Stimulated activated CD8-positive, alpha-beta memory T cell treated with anti-CD3 and anti-CD28 coated beads, Interleukin-12 subunit alpha, Interleukin-12 subunit beta, amount 100 ng/mL, for 24 hours (primary cell): ENCODE results near the gene ENPP7.
"Not testable (repeated sequence)": the region's sequence is repeated elsewhere in the genome, so short reads cannot be mapped to it uniquely, and the experiment has no call there.

Experiments
- DNase-seq: peaks from one replicate; pipeline ENCODE4 v3.0.0-alpha.2; 2020; ENCODE audit errors: extremely low read depth

ENPP7 gene

GRCh38 chr17:79749958-79750357 lies 19.2 kb downstream of the ENPP7 start:
- DNase-seq, result no peak

DNA sequence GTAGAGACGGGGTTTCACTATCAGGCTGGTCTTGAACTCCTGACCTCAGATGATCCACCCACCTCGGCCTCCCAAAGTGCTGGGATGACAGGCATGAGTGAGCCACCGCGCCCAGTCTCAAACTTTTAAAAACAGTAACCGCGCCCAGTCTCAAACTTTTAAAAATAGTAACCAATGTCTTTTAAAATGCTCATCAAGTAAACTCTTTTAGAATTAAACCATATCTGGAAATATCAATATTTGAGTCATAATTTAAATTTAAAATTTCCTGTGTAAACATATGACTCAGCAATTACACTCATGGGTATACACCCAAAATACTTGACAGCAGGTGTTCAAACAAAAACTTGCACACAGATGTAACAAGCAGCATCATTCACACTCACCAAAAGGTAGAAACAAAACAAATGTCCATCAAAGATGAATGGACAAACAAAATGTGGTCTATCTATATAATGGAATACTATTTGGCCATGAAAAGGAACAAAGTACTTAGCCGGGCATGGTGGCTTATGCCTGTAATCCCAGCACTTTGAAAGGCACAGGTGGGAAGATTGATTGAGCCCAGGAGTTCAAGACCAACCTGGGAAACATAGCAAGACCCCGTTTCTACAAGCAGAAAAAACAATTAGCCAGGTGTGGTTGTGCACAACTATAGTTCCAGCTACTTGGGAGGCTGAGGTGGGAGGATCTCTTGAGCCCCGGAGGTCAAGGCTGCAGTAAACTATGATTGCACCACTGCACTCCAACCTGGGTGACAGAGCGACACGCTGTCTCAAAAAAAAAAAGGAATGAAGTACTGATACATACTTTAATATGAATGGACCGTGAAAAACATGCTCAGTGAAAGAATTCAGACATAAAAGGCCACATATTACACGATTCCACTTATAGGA lies 20.2 kb downstream of the ENPP7 start:
- DNase-seq, result no peak

DNA sequence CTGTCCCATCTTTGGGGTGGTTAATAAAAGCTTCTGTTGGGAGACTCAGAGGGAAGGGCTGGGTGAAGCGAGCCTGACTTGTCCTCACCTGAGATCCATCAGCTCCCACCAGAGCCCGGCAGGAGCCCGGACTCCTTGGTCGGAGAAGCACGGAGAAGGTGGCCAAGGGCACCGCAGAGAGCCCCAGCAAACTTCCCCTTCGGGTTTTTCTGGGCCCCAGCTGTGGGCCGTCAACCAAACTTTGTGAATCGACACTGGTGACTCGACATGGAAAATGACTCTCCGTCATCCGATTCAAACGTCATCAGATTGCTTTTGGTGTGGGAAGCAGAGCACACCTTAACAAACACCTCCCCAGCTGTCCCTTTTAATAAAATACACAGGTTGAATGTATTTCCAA lies 21.4 kb downstream of the ENPP7 start:
- DNase-seq, result no peak

GRCh38 chr17:79754370-79754769 lies 23.6 kb downstream of the ENPP7 start:
- no peak for DNase-seq

DNA sequence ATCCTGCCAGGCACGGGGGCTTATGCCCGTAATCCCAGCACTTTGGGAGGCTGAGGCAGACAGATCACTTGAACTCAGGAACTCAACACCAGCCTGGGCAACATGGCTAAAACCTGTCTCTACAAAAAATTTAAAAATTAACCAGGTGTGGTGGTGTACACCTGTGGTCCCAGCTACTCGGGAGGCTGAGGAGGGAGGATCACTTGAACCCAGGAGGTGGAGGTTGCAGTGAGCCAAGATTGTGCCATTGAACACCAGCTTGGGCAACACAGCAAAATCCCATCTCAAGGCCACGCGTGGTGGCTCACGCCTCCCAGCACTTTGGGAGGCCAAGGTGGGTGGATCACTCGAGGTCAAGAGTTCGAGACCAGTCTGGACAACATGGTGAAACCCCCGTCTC lies 24.2 kb downstream of the ENPP7 start:
- DNase-seq, result not testable (repeated sequence)

DNA sequence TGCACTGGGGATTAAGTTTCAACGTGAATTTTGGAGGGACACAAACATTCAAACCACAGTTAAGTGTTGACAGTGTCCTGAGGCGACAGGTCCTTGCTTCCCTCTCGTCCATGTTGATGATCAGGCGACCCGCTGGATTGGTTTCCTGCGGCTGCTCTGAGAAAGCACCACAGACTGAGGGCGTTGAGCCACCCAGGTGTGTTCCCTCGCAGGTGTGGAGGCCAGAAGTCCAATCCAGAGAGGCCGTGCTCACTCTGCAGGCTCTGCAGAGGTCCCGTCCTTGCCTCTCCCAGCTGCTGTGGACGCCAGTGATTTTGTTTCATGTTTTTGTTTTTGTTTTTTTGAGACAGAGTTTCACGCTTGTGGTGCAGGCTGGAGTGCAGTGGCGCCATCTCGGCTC lies 24.8 kb downstream of the ENPP7 start:
- DNase-seq, result no peak

DNA sequence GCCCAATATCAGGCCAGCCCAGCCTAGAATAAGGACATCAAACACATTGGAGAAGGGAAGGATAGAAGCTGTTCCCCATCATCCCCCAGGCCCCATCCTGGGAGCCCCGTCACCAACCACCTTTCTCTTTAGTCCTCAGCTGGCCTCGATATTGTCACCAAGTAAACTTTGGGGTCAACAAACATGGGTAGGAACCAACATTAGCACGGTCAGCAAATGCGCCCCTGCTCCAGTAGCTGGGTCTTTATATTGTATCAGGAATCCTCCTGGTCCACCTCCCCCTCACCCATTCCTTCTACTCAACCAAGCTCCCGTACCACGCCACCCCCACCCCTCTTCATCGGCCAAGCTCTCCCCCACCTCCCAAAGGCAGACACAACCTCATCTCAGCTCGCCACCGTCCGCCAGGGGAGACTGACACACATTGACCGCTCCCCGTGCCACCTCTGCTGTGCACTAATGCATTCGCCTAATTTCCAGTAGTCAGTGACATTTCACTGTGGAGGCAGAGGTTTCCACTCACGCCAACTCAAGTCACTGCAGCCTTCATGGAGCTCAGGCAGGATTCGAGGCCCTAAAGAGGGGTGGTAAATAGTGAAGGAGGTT lies 26.5 kb downstream of the ENPP7 start:
- no peak for DNase-seq

DNA sequence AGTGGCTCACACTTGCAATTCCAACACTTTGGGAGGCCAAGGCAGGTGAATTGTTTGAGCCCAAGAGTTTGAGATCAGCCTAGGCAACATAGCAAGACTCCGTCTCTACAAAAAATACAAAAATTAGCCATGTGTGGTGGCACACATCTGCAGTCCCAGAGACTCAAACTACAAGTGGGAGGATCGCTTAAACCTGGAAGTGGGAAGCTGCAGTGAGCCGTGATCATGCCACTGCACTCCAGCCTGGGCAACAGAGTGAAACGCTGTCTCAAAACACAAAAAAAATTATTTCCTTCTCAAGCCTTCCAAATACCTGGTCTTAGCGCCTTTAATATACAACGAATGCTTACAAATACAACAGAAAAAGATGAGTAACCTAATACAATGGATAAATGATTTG lies 27.5 kb downstream of the ENPP7 start:
- no peak for DNase-seq

DNA sequence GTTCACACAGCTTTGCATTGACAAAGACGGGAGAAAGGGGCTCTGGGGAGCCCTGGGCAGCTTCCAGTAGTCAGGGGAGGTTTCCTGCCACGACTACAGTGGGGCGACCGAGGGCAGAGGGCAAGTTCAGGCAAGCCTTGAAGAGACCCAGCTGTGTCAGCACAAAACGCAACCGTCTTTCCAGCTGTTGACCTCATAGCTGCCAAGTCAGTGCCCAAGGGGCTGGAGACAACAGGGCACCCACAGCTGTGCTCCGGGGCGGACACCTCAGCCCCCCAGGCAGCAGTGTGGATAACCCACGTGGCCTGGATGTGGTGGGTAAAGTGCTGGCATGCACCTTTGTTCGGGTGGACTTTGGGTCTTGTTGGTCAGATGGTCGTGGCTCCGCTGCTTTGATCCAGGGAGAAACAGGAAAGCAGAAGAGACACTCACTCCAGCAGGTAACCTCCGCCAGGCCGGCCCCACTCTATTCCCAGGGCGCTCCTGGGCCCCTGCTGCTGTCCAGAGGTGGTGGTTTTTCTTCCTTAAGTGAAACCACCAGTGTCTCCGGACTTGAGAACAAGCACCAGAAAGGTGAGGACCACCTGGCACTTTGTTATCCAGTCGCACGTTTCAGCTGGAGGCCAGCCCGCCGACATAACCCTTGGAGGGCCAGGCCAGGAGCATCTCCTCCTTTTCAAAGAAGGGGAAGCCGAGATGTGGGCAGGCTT lies 29.6 kb downstream of the ENPP7 start:
- no peak for DNase-seq

DNA sequence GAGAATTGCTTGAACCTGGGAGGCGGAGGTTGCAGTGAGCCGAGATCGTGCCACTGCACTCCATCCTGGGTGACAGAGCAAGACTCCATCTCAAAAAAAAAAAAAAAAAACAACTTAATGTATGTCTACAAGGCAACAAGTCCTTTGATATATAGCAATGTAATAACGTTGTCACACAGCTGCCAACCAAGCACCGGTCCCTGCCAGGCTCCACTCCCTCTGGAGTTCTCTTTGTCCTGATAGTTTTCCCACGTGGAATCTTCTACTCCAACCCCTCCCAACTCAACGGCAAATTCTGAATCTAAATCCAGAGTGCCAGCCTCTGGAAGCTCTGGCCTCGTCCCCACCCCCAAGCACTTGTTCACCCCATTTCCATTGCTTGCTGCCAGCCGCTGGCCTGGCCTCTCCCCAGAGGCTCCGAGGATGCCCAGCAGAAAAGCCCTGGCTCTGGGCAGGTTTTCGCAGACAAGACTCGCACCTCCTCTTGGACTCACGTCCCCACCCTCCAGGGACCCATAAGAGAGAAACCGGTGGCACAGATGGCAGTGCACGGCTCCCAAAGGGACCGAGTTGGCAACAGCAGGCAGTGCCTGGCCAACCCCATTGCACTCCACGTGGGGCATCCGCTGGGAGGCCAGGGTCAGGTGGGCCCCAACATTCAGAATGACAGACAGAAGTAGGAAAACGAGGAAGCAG lies 31.3 kb downstream of the ENPP7 start:
- no peak for DNase-seq

- no peak for DNase-seq
Measured at GRCh38 chr17:79765708-79766107, 35.0 kb downstream of the ENPP7 start.

DNA sequence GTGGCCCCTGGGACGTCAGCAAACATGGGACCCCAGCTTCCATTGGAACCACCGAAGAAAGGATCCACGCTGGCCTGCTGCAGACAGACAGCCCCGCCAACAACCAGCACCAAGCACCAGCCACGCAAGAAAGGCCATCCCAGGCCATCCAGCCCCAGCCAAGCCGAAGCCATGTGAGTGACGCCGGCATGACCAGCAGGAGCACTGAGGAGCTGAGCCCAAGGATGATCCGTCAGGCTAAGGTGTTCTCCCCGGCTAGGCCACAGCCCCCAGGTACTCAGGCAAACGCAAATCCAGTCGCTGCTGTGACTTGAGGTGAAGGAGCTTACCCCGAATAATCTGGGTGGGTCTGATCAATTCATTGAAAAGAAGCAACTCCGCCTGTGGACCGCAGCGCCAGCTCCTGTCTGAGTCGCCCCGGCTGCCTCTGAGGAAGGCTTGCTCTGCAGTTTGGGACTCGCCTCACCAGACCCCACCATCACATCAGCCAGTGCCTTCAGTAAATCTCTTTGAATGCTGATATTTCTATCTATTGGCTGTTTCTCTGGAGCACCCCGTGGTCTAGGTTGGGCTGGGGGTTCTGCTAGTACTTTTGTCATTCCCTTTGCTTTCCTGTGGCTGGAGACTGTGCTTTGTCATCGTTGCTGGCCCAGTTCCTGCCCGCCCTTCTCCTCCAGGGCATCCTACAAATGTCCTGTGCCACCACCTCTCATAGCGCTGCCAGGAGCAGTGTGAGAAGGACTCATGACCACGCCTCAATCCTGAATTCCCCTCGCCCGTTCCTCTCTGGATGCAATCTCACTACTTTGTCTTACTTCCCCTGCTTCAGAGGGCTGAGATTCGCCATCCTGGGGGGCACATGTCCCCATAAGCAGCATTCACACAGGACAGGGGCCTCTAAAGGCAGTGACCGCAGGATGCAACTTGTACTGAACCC lies 39.1 kb downstream of the ENPP7 start:
- DNase-seq, result no peak

DNA sequence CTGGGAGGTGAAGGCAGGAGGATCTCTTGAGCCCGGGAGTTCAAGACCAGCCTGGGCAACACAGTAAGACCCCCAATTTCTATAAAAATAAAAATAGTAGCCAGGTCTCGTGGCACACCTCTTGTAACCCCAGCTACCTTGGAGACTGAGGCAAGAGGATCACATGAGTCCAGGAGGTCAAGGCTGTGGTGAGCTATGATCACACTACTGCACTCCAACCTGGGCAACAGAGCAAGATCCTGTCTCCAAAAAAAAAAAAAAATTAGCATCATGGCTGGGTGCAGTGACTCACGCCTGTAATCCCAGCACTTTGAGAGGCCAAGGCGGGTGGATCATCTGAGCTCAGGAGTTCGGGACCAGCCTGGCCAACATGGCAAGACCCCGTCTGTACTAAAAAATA lies 40.5 kb downstream of the ENPP7 start:
- no peak for DNase-seq

DNA sequence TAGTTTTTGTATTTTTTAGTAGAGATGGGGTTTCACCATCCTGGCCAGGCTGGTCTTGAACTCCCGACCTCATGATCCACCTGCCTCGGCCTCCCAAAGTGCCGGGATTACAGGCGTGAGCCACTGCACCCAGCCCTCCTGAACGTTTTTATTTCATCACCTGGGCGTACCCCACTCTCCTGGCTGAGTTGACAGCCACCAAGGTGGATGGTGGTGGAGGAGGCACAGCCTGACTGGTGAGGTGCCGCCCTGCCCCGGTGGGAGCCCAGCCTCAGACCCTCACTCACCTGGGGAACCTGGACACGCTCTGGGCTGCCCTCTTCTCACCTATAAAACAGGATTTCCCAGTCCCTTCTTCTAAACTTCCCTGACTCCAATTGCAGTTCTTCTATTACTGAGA lies 42.0 kb downstream of the ENPP7 start:
- not testable (repeated sequence) for DNase-seq

DNA sequence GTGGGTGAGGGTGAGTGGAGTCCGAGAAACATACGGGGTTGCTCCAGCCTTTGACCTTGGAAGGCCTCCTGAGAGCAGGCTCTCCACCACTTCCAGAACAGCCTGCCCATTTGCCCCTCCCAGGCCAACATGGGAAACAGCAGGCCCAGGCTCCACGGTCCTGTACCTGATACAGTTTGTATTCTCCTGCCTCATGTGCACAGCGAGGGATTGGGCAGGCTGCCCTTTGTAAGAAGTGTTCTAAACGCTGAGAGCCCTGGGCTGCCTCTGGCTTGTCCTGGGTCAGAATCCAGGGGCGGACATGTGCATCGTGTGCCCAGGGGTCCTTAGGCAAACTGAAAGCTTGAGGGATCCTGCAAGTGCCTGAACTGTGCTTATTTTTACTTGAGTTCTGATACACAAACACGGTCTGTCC lies 43.8 kb downstream of the ENPP7 start:
- no peak for DNase-seq

DNA sequence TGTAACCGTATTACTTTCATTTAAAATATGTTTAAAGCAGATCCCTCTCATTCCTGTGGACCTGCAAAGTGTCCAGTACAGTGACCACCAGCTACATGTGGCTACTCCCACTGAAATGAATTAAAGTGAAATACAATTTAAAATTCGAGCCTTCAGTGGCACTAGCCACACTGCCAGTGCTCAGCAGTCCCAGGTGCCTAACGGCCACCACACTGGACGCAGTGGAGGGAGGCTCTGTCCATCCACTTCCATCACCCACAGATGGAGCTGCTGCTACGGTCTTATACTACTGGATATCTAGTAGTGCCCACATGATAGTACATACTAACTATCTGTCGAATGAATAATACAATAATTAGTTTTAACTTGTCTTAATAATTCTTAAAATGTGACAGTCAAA lies 44.9 kb downstream of the ENPP7 start:
- no peak for DNase-seq

DNA sequence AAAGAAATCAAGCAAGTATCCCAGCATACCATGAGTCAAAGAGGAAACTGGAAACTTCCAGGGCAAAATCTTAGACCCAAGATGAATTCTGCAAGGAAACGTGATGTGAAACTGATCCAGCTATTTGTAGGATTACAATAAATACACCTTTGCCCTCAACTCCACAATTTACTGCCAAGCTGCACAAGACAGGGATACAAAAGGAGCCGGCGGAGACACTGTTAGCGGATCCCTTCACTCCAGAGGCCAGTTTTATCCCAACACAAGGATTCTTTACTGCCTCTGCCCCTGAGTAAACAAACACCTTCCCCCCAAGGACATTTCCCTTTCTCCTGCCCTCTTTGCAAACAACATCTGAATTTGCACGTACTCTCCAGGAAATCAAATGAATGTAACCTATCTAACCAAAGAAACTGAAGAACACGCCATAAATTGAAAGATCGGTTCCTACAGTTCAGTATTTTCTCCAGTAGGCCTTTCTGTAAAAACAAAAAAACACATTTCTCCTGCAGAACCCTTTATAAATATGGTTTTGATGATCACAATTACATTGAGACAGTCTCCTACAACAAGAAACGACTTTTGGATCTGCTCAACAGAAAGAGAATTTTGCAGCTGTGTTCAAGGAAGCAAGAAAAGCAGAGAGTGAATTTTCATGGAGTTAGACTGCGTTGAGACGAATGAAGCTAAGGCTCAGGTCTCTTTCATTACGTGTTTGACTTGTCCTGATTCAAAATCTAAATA lies 45.8 kb downstream of the ENPP7 start:
- no peak for DNase-seq

GRCh38 chr17:79777120-79777893 lies 46.6 kb downstream of the ENPP7 start:
- DNase-seq, result no peak

DNA sequence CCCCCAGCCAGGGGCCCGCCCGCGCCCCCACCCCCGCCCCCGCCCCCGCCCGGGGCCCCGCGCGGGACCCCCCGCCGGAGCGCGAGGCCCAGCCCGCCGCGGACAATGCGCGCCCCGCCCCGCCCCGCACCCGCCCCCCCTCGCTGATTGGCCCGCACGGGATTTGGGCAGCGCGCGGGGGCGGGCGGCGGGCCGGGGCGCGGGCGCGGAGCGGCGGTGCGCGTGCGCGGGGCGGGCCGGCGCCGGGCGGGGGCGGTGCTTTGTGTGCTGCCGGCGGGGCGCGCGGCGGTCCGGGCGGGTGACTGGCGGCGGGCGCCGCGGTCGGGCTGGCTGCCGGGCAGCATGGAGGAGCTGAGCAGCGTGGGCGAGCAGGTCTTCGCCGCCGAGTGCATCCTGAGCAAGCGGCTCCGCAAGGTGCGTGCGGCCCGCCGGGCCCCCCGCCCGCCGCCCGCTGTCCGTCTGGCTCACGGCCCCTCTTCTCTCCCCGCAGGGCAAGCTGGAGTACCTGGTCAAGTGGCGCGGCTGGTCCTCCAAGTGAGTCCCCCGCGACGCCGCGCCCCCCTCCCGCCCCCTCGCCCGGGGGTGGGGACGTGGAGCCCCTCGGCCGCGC lies 47.3 kb downstream of the ENPP7 start, which contains the start of gene CBX2:
TSS of gene CBX2 (plus strand) at position 255 of the 610 bp plus-strand sequence. CDS start at position 343, 88 bp downstream.
- DNase-seq, result peak; percentile 59
